GM20431 (cell line): ENCODE data around the gene GPC2.
"Not testable (repeated sequence)": the region's sequence is repeated elsewhere in the genome, so short reads cannot be mapped to it uniquely, and the experiment has no call there.

ENCODE experiments used
- in situ Hi-C: fragments of 300-500 bp; cut with MseI, MboI; formaldehyde crosslinking; loops from one replicate; pipeline ENCODE4 v1.15.0; 2020; ENCODE audit warnings: low sequenced_read_pairs; ENCODE audit not compliant: unreplicated experiment

Gene GPC2

GRCh38 chr7:100153708-100154535, 23.3 kb downstream of the GPC2 start:
- in situ Hi-C loops = no loop called here

GRCh38 chr7:100152937-100153666, 24.1 kb downstream of the GPC2 start:
- in situ Hi-C loops = no loop called here

GRCh38 chr7:100152404-100152803, 24.8 kb downstream of the GPC2 start:
- in situ Hi-C loops = no loop called here

GRCh38 chr7:100148559-100149328, 28.4 kb downstream of the GPC2 start, which contains the start of gene LAMTOR4:
Gene LAMTOR4, plus strand, starts transcription at chr7:100148918. Its CDS starts 55 bp downstream, at chr7:100148973.
- in situ Hi-C loops = no loop called here

- in situ Hi-C loops = no loop called here
These were observed 29.0 kb downstream of the GPC2 start for GRCh38 chr7:100148225-100148558.

GRCh38 chr7:100147278-100147677, 29.9 kb downstream of the GPC2 start:
- in situ Hi-C loops = no loop called here

GRCh38 chr7:100146350-100146749, 30.8 kb downstream of the GPC2 start:
- in situ Hi-C loops = not testable (repeated sequence)

GRCh38 chr7:100142461-100142860, 34.7 kb downstream of the GPC2 start:
- in situ Hi-C loops = no loop called here

- in situ Hi-C loops = no loop called here
These were observed 35.6 kb downstream of the GPC2 start for GRCh38 chr7:100141555-100141949.

GRCh38 chr7:100137851-100138760, 39.1 kb downstream of the GPC2 start:
- in situ Hi-C loops = no loop called here

GRCh38 chr7:100132697-100133151, 44.5 kb downstream of the GPC2 start:
- in situ Hi-C loops = no loop called here

GRCh38 chr7:100132126-100132525, 45.1 kb downstream of the GPC2 start:
- in situ Hi-C loops = no loop called here

GRCh38 chr7:100130608-100131453, 46.4 kb downstream of the GPC2 start:
- in situ Hi-C loops = no loop called here

GRCh38 chr7:100130220-100130607, 47.0 kb downstream of the GPC2 start:
- in situ Hi-C loops = not testable (repeated sequence)

- in situ Hi-C loops = no loop called here
These were observed 48.6 kb downstream of the GPC2 start for GRCh38 chr7:100128637-100128963.

GRCh38 chr7:100127866-100128636, 49.1 kb downstream of the GPC2 start:
- in situ Hi-C loops = no loop called here

GRCh38 chr7:100126931-100127865, 50.0 kb downstream of the GPC2 start, which contains the start of gene MBLAC1:
Gene MBLAC1, plus strand, starts transcription at chr7:100126967. Its CDS starts 429 bp downstream, at chr7:100127396.
- in situ Hi-C loops = no loop called here
